CD4-positive, alpha-beta T cell treated with Interleukin-6 for 4 hours (primary cell): ENCODE results near the gene MACROH2A2.
"Not testable (repeated sequence)": the region's sequence is repeated elsewhere in the genome, so short reads cannot be mapped to it uniquely, and the experiment has no call there.

ENCODE experiments used
- DNase-seq: peaks from one replicate; pipeline ENCODE4 v3.0.0-alpha.2; 2020; ENCODE audit warnings: mixed read lengths

The MACROH2A2 gene

DNA sequence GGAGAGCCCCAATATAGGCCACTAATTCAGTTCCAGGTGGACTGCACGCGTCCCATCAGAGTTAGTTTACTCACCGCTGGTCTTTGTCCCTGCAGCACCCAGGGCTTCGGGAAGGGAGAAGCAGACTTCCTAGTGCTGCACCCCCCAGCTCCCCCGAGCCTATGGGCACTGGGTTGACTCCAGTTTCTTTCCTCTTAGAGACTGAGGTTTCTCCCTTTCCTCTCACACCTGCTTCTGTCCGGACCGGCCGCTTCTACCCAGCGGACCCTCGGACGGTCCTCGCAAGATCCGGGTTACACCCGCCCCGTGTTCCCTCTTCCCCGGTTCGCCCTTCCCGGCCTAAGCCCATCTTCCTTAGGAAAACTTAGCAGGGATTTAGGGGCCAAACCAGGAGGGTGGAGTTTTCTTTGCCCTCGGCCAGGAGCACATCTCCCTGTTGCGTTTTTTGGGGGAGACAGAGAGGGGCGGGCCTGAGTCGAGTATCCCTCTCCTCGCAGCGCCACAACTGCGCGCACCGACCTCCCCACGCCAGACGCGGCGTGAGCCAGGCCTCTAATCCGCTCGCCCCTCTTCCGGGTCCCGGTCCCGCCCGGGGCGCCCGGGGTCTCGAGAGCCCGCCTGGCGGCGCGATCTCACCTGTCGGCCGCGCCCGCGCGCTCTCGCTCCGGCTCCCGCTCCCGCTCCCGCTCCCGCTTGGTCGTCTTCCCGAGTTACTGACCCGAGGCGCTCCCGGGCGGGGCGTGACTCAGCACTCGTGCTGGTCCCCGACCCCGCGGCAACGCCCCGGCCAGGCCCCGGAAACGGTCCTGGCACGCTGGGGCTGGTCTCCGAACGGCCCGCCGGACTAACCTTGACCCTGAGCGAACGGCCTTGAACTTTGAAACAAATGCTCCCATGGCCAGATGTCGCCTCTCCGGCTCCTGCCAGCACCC is 79.7 kb downstream of the MACROH2A2 start, which contains the start of gene AIFM2:
AIFM2 (minus strand) TSS at position 728 of the 932 bp plus-strand sequence. CDS start 8,741 bp downstream, outside the sequence.
- peak; percentile 47 for DNase-seq

DNA sequence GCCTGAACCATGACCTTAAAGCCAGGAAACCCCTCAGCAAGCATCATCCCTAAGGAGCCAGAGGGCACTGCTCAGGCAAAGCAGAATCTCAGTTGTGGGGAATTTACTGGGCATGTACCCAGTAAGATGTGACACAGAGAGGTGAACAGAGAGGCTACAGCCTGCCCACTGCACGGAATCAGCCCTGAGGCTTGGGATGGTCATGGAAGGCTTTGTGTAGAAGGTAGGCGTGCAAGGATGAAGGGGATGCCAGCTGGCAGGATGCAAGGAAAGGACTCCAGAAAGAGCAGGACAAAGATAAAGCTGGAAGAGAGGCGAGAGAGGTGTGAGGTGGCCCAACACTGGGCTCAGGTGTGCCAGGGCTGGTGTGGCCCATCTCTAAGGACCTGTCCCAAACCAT is 82.4 kb downstream of the MACROH2A2 start:
- DNase-seq: no peak

DNA sequence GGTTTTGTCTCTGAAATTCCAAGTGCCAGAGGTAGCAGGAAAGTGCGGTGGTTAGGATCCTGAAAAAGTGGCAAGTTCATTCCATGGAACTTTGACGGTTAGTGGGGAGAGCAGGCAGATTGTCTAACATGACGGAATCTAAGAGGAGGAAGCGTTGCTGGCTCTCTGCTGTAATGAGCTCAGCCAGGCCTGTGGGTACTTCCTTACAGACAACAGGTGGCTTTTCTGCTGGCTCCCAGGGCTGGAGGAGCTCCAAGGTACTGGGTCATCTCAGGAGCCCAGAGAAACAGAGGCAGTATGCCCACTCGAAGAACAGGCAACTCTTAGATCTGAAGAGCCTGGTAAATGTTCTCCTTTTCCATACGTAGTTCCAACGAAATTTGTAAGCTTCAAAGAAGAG is 83.0 kb downstream of the MACROH2A2 start:
- no peak for DNase-seq

DNA sequence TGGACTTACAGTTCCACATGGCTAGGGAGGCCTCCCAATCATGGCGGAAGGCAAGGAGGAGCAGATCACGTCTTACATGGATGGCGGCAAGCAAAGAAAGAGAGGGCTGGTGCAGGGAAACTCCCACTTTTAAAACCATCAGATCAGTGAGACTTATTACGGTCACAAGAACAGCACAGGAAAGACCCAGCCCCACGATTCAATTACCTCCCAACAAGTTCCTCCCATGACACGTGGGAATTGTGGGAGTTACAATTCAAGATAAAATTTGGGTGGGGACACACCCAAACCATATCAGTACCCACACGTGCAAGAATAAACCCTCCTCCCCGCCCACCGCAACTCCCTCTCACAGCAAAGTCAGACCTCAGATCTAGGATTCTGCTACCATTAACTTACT is 84.5 kb downstream of the MACROH2A2 start:
- no peak for DNase-seq

DNA sequence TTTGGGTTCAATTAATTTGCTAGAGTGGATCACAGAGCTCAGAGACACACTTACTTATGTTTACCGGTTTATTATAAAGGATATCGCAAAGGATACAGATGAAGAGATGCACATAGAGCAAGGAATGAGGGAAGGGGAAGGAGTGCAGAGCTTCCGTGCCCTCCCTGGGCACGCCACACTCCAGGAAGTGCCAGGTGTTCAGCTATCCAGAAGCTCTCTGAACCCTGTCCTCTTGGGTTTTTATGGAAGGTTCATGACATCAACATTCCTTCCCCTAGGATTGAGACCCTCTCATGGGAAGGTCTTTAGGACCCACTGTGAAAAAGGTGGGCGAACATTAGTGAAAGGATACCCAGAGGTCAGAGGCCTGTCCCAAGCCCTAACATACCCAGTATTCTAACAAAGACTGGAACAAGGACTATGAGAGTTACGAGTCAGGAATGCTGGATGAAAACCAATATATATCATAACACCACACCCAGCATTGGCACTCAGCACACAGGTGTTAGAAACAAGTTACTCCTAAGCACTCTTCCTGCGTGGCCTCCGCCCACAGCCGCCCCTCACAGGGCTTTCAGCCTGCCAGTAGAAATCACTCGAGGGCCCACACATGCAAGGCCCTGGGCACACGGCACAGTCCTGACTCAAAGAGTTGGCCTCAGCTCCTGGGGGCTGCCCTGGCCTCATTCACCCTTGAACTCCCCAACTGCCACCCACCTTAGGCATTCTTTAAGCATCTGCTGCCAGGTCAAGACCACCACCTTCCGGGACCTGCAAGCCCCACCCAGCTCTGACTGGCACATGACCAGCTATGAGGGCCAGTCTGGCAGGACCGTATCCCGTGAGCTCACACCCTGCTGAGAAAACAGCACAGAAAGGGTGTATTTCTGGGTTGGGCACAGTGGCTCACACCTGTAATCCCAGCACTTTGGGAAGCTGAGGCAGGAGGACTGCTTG is 85.6 kb downstream of the MACROH2A2 start:
- DNase-seq: no peak

DNA sequence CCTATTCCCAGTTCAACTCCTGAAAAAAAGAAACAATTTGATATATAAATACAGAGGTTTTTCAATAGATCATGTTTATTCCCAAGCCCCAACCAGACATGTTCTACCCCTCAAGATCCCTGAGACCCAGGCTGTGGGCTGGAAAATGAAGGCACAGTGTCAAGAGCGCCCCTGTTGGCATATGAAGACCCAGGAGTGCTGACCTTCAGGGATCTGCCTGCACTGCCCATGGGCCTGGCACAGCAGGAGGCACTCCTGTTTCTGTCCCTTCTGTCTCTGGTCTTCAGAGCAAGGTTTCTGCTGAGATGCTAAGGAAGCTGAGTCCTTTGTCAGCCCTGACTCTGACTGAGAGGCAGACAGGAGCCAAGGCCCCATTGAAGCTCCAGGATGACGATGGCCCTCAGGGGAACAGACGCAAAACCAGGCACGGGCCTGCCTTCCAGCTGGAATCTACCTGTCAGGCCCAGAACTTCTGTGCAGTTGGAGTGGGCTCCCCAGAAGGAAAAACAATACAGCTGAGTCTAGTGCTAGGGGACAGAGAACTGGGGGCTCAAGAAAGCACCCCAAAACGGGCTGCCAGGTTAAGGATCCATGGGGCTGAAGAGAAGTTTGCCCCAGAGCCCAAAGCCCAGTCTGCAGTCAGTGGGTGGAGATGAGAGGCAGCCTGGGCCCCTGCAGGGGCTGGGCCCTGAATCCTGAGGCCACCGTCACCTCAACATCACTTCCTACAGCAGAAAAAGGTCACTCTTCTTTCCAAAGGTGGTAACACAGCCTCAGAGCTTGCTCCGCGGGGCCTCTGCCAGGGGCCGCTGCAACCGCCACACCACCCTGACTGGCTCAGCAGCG is 86.7 kb downstream of the MACROH2A2 start:
- DNase-seq: no peak

DNA sequence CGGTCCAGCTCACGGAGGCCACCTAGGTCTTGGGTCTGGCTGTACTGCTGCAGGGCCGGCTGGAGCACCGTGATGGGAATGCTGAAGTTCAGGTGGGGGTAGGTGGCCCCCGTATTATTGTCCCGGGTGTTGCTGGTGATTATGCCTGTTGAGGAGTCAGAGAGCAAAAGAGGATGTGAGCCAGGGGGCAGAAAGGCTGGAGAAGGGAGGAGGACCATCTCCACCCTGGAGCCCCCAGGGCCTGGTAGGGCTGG is 87.3 kb downstream of the MACROH2A2 start:
- DNase-seq: no peak

DNA sequence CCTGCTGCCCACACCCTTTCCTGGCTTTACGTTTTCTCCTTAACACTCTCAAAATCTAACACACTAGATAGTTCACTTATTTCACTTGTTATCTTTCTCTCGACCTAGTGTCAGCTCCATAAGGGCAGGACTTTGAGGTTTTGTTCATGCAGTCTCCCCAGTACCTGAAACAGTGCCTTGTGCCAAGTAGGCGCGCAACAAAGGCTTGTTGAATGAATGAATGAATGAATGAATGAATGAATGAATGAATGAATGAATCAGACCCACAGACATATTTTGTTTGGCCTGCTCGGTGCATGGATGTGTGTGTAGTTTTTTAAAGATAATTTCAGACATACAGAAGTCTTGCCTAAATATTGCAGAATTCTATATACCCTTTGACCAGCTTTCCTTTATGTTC is 87.7 kb downstream of the MACROH2A2 start:
- DNase-seq: no peak

DNA sequence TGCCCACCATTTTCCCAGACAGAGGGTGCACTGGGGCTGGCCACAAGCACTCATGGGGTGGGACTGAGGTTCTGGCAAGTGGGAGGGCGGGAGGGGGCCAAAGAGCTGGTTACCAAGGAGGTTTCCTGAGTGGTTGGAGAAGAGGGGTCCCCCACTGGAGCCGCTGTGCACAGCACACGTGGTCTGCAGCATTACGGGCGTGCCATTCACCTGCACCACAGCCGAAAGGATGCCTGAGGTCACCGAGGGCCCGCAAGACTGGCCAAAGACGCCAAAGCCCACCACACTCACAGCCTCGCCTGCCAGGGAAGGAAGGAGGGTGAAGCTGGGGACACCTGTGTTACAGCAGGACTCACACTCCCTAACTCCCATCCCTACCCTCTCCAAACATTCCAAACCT is 89.9 kb downstream of the MACROH2A2 start:
- no peak for DNase-seq

DNA sequence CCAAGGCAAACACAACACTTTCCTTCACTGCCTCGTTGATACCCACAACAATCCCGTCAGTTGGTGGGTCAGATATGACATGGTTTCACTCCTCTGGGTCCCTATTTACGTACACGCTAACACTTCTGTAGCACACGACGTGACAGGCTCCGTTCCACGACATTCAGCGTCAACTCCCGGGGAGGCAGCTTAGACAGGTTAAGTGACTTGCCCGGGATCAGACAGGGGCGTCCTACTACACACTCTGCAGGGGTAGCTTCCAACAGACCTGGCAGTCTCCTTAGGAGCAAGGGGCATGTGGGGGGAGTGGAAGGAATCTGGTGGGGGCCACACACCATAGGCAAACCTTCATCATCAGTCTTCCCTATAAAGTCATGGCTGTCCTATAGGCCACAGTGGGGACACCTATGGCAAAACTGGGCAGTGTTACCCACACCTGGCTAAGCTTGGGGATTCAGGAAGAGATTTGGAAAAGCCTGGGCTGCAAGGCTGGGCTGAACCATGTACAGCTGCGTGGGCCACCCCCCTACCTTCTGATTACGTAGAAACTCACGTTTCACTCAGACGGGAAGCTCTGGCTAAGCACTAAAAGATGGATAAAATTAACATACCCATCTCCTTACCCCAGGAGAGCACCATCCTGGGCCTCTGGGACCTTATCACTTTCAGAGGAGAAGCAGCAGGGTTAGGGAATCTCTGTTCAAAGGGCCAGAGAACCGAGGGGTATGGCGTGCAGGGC is 91.9 kb downstream of the MACROH2A2 start:
- DNase-seq: no peak

DNA sequence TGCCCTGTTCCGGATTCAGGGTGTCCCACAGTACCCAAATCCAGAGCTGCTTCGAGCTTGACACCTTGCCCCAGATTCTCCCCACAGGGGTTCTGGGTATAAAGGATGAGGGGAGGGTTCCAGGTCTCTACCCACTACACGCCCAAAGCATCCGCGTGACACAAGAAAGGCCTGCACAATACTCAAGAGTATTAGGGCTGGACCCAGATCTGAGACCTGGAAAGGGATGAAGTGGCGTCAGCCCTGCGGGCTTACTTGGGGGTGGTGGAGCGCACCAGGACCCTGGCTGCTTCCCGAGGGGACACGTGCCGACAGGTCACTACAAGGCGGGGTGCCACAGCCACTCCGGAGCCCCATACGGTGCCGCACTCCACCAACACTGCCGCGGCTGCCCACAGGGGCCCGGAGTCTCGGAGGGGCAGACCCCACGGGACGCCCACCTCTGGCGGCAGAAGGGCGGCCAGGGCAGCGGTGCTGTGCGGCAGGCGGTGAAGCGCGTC is 92.6 kb downstream of the MACROH2A2 start:
- DNase-seq: no peak

DNA sequence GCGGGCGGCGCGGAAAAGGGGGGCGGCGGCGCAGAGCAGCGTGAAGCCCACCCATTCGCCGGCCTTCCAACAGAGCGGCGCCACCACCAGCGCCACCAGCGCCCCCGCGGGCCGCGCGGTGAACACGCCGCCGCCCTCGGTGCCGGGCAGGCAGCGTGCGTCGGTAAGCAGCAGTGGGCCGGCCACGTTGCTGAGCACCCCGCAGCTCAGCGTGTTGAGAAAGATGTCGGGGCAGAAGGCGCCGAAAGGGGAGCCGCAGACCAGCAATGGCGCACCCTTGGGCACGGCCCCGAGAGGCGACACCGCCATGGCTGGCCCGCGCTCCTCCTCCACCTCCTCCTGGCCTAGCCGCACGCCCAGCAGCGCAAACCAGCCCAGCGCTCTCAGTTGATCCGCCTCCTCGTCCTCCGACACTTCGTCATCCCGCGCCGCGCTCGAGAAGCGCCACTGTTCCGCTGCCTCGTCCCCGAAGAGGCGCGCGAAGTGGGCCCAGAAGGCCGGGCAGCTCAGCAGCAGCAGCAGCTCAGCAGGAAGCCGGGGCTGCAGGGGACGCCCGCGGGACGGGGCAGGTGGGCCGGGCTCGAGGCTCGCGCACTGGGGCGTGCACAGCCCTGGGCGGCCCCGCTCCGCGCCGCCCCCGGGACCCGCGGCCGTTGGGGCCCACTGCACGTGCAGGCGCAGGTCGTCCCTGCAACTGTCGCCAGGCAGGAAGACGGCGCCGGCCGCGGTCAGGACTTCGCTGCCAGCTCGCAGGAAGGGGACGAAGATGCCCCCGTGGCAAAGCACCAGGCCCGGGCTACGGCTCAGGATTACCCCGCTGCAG is 93.2 kb downstream of the MACROH2A2 start:
- DNase-seq: peak; percentile 71

DNA sequence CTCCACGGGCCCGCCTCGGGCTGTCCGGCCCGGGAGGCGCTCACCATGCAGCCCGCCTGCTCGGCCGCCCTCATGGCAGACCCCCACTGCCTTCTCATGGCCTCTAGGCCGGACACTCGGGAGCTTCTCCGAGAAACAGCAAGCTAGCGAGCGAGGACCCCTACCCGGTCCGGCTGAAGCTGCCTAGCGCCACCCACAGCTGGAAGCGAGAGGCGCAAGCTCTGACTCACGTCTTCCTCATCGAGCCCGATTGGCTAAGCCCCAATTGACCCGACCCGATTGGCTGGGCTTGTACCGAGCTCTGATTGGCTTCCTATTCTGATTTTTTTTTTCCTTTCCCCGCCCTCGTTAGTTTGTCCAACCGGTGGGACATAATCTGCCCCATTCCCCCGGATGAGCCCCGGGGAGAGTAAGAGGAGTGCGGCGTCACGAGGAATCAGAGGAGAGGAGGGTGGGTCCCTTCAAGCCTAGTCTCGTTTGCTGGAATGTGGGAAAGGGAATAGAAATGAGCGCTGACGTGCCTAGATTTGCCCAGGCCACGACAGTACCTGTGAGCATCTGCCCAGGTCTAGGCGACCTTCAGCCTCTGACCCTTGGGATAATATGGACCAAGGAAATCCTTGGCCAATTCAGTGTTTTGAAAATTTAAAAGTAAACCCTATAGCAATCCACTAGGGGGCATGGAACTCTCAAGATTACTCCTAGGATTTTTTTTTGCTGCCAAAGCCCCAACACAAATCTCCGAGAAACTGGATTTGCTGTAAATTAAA is 94.0 kb downstream of the MACROH2A2 start, which contains the start of gene TYSND1:
TYSND1 (minus strand) TSS at position 212 of the 770 bp plus-strand sequence; CDS start at position 98, 114 bp downstream.
- peak; percentile 93 for DNase-seq

DNA sequence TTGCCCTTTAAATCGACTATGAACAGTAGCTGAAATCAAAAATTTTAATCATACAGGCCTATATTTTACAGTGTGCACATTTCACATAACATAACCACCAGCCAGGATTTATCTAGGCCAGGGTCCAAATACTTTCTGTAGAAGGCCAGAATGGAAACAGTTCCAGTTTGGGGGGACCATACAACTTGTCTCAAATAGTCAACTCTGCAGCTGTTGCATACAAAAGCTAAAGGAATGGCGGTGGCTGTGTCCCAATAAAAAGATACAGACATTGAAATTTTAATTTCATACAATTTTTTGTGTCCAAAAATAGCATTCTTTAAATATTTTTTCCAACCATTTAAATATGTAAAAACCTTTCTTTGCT is 94.6 kb downstream of the MACROH2A2 start:
- no peak for DNase-seq

DNA sequence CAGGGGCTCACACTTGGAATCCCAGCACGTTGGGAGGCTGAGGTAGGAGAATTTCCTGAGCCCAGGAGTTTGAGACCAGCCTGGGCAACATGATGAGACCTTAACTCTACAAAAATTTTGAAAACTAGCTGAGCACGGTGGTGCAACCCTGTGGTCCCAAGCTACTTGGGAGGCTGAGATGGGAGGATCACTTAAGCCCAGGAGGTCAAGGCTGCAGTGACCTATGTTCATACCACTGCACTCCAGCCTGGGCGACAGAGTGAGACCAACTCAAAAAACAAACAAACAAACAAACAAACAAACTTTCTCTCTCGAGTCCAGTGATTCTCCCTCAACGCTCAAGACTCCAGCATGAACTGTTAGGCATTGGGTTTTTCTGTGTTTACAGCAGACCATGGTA is 95.9 kb downstream of the MACROH2A2 start:
- no peak for DNase-seq

DNA sequence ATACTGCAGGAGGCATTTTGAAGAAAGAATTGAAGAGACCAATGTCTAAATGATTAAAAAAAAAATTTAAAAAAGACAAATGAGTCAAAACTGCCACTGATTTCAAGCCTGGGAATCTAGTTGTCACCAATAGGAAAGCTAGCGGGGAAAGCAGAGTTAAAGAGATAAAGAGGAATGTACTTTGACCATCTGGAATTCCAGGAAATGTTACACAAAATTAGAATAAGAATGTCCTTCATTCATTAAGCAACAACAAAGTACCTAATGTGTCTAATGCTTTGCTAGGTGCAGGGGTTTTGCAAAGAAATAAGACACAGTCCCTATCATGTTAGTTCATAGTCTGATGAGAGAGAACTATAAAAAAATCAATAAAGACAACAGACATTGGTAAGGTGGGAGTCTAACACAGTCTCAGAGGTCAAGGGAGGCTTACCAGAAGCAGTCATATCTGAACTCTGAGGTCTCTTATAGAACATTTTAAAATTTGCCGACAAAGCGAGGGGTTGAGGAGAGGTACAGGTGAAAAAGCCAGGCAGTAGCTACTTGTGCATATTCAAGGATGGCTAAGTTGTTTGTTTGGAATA is 102.7 kb downstream of the MACROH2A2 start:
- no peak for DNase-seq

DNA sequence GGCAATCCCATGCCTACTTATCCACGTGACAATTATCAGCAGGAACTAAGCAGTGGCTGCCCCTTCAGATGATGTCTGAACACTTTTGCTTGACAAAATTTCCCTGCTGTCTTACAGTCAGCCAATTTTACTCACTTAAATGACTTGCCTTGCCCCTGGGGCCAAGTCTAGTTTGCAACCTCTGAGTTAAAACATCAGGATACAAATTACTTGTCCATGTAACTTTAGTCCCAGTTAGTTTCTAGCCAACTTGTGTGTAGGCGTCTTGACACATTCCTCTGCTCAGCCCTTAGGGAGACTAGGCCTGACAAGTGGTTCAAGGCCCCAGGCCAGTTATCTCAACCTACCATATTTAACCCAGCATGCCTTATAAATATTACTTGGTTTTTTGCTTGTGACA is 105.5 kb downstream of the MACROH2A2 start:
- no peak for DNase-seq

DNA sequence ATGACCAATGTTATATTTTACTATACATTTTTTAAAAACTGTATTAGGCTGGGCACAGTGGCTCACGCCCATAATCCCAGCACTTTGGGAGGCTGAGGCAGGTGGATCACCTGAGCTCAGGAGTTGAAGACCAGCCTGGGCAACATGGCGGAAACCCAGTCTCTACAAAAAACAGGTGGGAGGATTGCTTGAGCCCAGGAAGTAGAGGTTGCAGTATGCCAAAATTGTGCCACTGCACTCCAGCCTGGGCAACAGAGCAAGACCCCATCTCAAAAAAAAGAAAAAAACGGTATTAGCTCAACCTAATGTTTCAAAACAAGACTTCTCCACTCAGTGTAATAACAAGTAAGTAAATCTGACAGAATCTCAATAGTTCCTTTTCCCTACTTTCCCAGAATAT is 106.7 kb downstream of the MACROH2A2 start:
- not testable (repeated sequence) for DNase-seq

DNA sequence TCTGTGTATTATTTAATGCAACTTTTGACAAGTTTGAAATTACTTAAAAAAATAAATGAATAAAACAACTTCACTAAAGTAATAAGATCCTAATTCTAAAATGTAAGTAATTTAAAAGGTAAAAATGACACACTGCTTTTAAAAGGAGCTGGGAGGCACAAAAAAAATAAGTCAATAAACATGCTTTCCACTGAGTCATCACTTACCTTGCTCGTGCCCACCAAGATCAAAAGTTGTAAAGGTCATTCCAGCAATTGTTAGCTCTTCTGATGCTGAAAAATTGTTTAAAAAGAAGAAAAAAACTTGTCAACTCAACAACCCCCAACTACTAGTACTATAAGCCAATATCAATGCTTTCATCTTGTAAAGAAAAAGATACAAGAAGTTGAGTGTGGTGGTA is 108.2 kb downstream of the MACROH2A2 start:
- no peak for DNase-seq
